A673 (cell line): ENCODE data around the gene SLC15A5. TPM values are rescaled to one million over a fixed set of nuclear protein-coding genes. Genes with fewer than 3 reads are reported as not detected.

Experiments used
- BruUV-seq: library from RNA; stranded (reverse); fragments of 400-500 nt; replicated peaks from 2 replicates; lab custom pipeline; 2021; lab: Mats Ljungman, UMichigan
- CTCF ChIA-PET: fragments of 300-600 bp; sonication (Branson Sonifier 250); formaldehyde crosslinking; loops from one replicate; lab custom pipeline; 2022; ENCODE audit warnings: antibody characterized with exemption; lab: Charles Lee
- POLR2A ChIA-PET: fragments of 300-600 bp; sonication (Branson Sonifier 250); formaldehyde crosslinking; loops from one replicate; lab custom pipeline; 2022; ENCODE audit warnings: antibody characterized with exemption; ENCODE audit not compliant: low non-redundant PET; lab: Charles Lee
- DNase-seq: peaks from one replicate; pipeline ENCODE4 v3.0.0-alpha.2; 2015; ENCODE audit warnings: low spot score
- H3K27ac ChIP-seq: fragments of 200-600 bp; sonication (generic); 2 replicates; pipeline ENCODE4 v1.5.1; 2016; ENCODE audit warnings: mixed run types, low read depth, mild to moderate bottlenecking, mixed read lengths, antibody characterized with exemption, low read length; ENCODE audit not compliant: poor library complexity, severe bottlenecking
- H3K27me3 ChIP-seq: fragments of 200-600 bp; sonication (generic); replicated peaks from 2 replicates; pipeline ENCODE4 v1.6.1; 2017; ENCODE audit warnings: mixed run types, low read depth, mild to moderate bottlenecking, mixed read lengths, antibody characterized with exemption, low read length; ENCODE audit not compliant: insufficient read depth, poor library complexity
- H3K36me3 ChIP-seq: fragments of 200-600 bp; sonication (generic); 2 replicates; pipeline ENCODE4 v1.6.1; 2016; ENCODE audit warnings: mixed run types, mild to moderate bottlenecking, mixed read lengths, antibody characterized with exemption, low read length; ENCODE audit not compliant: insufficient read depth, poor library complexity, severe bottlenecking
- H3K4me1 ChIP-seq: fragments of 200-600 bp; sonication (generic); 2 replicates; pipeline ENCODE4 v1.6.1; 2017; ENCODE audit warnings: mixed run types, mild to moderate bottlenecking, mixed read lengths, antibody characterized with exemption, low read length; ENCODE audit not compliant: insufficient read depth, poor library complexity, severe bottlenecking
- H3K4me3 ChIP-seq: fragments of 200-600 bp; sonication (generic); 2 replicates; pipeline ENCODE4 v1.5.1; 2016; ENCODE audit warnings: low read depth, mixed run types, mild to moderate bottlenecking, mixed read lengths, low read length; ENCODE audit not compliant: poor library complexity, severe bottlenecking
- H3K9me3 ChIP-seq: fragments of 200-600 bp; sonication (generic); 2 replicates; pipeline ENCODE4 v1.6.1; 2016; ENCODE audit warnings: mixed run types, low read depth, mild to moderate bottlenecking, mixed read lengths, antibody characterized with exemption, low read length; ENCODE audit not compliant: poor library complexity, severe bottlenecking
- CTCF ChIP-seq: fragments of 300-800, 200-600 bp; sonication (generic); conservative IDR thresholded peaks from 2 replicates; pipeline ENCODE4 v1.5.1; 2017; ENCODE audit warnings: low read depth, mild to moderate bottlenecking, antibody characterized with exemption, low read length, moderate library complexity, mixed read lengths
- EZH2 ChIP-seq: fragments of 200-600 bp; sonication (generic); IDR thresholded peaks from 2 replicates; pipeline ENCODE4 v1.6.1; 2017; ENCODE audit warnings: borderline replicate concordance, low read depth, mild to moderate bottlenecking, mixed read lengths, antibody characterized with exemption, low read length; ENCODE audit not compliant: poor library complexity, severe bottlenecking
- intact Hi-C: fragments of 100-400 bp; cut with micrococcal nuclease; formaldehyde crosslinking; loops from one replicate; pipeline ENCODE4 v1.10.0; 2022; ENCODE audit not compliant: unreplicated experiment
- total RNA-seq: library from RNA; stranded (reverse); gene quantifications from 2 replicates; pipeline ENCODE4 v1.2.3, GENCODE V29; 2021

SLC15A5 gene
- total RNA-seq, 1 experiment from 2014 or later = not detected

DNA sequence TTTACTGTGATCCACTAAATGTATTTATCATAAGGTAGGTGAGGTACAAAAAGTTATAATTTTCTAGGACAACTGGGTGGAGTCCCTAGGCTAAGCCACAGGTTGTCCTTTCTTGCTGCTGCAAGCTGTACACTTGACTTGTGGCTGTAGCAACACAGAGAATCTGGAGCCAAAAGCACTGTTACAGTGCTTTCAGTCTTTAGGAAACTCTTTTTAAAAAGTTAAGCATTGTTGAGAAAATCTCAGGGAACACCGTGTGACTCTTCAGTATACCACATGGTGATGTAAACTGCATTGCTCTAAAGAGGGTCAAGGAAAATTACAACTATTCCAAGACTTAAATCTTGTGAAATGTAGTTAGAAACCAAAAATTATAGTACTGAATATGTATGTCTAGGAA, 11.4 kb downstream of the SLC15A5 start:
- no TSS peak for BruUV-seq
- Histone ChIP-seq H3K4me3 (no peak overlapping the region), H3K4me1 (peaks cover 9% of the 10 kb centered on the region), H3K27ac (no peak overlapping the region), H3K36me3 (no peaks in the 10 kb centered on the region), H3K27me3 (no peaks in the 10 kb centered on the region), H3K9me3 (no peaks in the 10 kb centered on the region)
- TF ChIP-seq CTCF (no peak), EZH2 (no peak)
- POLR2A ChIA-PET = no interaction called here
- CTCF ChIA-PET = no interaction called here
- DNase-seq = no peak
- intact Hi-C loops = no loop called here

DNA sequence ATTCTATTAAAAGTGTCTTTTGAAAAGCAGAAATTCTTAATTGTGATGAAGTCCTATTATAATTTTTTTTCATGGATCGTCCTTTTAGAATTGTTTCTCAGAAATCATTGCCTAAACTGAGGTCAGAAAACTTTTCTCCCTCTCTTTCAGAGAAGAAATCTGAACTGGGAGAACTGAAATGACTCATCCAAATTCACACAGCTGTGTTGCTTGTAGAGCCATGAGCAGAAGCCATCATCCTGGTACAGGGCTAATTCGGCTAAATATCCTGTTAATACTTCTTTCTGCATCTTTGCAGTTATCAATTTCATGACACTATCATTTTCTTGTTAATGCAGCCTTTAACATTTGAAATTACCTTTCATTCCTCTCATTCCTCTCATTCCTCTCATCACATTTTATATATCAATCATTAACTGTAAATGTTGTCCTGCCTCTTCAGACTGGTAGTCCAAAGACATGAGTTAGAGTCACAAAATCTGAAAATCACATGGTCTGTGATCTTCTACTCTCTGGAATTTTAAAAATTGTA, 15.5 kb downstream of the SLC15A5 start:
- Histone ChIP-seq H3K36me3 (no peaks in the 10 kb centered on the region), H3K9me3 (no peaks in the 10 kb centered on the region), H3K4me3 (no peak overlapping the region), H3K27ac (no peak overlapping the region), H3K4me1 (peaks cover 15% of the 10 kb centered on the region), H3K27me3 (no peaks in the 10 kb centered on the region)
- no TSS peak for BruUV-seq
- CTCF ChIA-PET = no interaction called here
- POLR2A ChIA-PET = no interaction called here
- no peak for DNase-seq
- intact Hi-C loops = no loop called here
- no peak for TF ChIP-seq EZH2
- no peak for TF ChIP-seq CTCF

DNA sequence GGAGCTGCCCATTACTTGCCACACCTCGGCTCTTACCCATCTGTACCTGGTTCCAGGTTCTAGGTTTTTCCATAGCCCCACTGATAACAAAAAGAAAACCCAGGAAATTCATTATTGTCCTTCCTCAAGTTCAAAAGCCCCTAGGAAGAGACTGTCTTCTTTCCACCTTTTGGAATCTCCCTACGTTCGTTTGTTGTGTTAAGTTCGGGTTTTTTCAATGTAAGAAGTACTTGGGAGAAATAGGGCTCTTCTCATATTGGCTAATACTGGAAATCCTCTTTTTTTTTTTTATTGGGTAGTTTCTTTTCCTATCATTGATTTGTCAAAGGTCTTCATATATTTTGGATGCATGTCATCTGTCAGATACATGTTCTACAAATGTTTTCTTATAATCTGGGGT, 17.3 kb downstream of the SLC15A5 start:
- TF ChIP-seq EZH2 (no peak), CTCF (no peak)
- DNase-seq = no peak
- ChIA-PET CTCF (no interaction called here), POLR2A (no interaction called here)
- intact Hi-C loops = no loop called here
- Histone ChIP-seq H3K27ac (no peak overlapping the region), H3K9me3 (no peaks in the 10 kb centered on the region), H3K4me1 (peaks cover 15% of the 10 kb centered on the region), H3K36me3 (no peaks in the 10 kb centered on the region), H3K27me3 (no peaks in the 10 kb centered on the region), H3K4me3 (no peak overlapping the region)
- no TSS peak for BruUV-seq
